ENCODE data around the gene GMPPA. TPM values are rescaled to one million over a fixed set of nuclear protein-coding genes. Genes with fewer than 3 reads are reported as not detected.

GMPPA gene
- total RNA-seq, 1 donor from 2014 or later, result 34.1 TPM

DNA sequence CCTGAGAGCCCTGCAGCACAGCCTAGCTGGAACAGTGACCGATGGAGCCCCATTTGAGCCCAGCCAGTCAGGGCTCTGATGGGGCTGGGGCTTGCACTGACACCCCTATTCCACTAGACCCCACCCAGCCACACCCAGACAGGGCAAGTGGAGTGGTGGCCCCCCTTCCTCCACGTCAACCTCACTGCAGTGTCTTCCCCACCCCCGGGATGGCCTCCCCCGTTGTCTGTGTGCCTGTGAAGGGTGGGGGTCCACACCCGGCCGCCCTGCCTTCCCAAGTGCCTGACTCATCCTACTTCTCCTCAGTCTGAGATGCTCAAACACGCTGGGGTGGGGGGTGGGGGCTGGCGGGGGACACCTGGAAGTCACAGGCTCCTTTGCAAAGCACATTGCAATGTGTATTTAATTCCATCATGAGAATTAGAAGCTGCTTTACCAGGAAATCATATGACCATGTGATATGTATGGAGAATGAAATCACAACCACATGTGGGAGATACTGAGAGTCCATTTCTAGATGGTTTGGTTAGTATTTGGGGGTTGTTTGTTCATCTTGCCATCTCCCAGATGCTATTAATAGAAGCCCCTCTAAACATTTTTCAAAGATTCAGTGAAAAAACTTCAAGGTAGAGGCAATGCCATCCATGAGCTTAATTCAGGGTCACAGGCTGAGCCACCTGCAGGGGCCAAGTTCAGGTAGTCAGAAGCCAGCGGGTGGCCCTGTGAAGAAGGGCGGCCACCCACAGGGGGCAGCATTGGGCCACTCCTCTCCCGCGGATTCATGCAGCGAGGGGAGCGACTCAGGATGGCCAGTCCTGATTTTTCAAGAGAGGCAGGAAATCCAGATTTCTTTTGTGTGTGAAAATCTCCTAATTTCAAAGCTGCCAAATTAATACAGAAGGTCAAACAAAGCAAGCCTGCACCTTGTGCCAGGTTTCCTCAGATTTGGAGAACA is 22.7 kb upstream of the GMPPA start:
- peaks cover 2% of the 10 kb centered on the region for H3K27me3 ChIP-seq (ENCODE audit: control insufficient read depth, insufficient read depth, low read length)
- TF ChIP-seq, protein P1, sequence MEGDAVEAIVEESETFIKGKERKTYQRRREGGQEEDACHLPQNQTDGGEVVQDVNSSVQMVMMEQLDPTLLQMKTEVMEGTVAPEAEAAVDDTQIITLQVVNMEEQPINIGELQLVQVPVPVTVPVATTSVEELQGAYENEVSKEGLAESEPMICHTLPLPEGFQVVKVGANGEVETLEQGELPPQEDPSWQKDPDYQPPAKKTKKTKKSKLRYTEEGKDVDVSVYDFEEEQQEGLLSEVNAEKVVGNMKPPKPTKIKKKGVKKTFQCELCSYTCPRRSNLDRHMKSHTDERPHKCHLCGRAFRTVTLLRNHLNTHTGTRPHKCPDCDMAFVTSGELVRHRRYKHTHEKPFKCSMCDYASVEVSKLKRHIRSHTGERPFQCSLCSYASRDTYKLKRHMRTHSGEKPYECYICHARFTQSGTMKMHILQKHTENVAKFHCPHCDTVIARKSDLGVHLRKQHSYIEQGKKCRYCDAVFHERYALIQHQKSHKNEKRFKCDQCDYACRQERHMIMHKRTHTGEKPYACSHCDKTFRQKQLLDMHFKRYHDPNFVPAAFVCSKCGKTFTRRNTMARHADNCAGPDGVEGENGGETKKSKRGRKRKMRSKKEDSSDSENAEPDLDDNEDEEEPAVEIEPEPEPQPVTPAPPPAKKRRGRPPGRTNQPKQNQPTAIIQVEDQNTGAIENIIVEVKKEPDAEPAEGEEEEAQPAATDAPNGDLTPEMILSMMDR (IDR thresholded peaks at IDR 0.05; ENCODE audit: insufficient read depth, low read length, poor library complexity, severe bottlenecking), result peak; percentile 96
- no peak overlapping the region for H3K4me3 ChIP-seq (ENCODE audit: low read depth, low read length)
- DNase-seq (ENCODE audit: low read depth), result no peak
- H3K36me3 ChIP-seq (ENCODE audit: control insufficient read depth, insufficient read depth, low read length), result peaks cover 1% of the 10 kb centered on the region

DNA sequence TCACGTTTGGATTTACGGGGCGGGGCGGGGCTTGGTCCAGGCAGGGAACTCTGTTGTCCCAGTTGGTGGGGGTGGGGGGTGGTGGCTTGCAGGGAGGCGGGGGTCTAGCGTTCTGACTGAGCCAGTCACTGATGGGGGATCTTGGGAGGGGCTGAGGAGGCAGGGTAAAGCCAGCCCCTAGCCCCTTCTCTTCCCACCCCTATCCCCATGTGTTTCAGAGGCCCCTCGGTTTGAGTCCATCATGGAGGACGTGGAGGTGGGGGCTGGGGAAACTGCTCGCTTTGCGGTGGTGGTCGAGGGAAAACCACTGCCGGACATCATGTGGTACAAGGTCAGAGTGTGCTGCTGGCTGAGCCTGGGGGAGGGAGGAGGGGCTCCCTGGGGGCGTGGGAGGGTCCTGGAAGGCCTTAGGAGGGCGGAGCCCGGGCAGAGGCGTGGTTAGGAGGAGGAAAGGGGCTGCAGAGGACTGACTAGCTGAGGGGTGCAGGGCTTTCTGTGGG is 22.0 kb upstream of the GMPPA start:
- H3K36me3 ChIP-seq (ENCODE audit: control insufficient read depth, insufficient read depth, low read length), result peaks cover 1% of the 10 kb centered on the region
- no peak for DNase-seq (ENCODE audit: low read depth)
- TF ChIP-seq, protein P1 (IDR thresholded peaks at IDR 0.05; ENCODE audit: insufficient read depth, low read length, poor library complexity, severe bottlenecking), result no peak
- no peak overlapping the region for H3K4me3 ChIP-seq (ENCODE audit: low read depth, low read length)
- peaks cover 2% of the 10 kb centered on the region for H3K27me3 ChIP-seq (ENCODE audit: control insufficient read depth, insufficient read depth, low read length)

DNA sequence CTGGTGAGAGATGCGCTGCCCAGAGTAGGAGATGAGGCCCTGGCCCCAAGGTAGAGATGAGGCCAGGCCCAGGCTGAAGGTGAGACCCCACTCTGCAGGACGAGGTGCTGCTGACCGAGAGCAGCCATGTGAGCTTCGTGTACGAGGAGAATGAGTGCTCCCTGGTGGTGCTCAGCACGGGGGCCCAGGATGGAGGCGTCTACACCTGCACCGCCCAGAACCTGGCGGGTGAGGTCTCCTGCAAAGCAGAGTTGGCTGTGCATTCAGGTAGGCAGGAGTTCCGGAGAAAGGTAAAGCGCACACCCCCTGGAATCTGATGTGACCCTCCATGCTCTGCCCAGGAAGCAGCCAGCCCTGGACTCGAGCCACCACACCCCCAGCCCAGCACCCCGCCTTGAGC is 21.5 kb upstream of the GMPPA start:
- DNase-seq (ENCODE audit: low read depth), result no peak
- no peak overlapping the region for H3K4me3 ChIP-seq (ENCODE audit: low read depth, low read length)
- peaks cover 2% of the 10 kb centered on the region for H3K27me3 ChIP-seq (ENCODE audit: control insufficient read depth, insufficient read depth, low read length)
- peaks cover 1% of the 10 kb centered on the region for H3K36me3 ChIP-seq (ENCODE audit: control insufficient read depth, insufficient read depth, low read length)
- TF ChIP-seq, protein P1 (IDR thresholded peaks at IDR 0.05; ENCODE audit: insufficient read depth, low read length, poor library complexity, severe bottlenecking), result no peak

DNA sequence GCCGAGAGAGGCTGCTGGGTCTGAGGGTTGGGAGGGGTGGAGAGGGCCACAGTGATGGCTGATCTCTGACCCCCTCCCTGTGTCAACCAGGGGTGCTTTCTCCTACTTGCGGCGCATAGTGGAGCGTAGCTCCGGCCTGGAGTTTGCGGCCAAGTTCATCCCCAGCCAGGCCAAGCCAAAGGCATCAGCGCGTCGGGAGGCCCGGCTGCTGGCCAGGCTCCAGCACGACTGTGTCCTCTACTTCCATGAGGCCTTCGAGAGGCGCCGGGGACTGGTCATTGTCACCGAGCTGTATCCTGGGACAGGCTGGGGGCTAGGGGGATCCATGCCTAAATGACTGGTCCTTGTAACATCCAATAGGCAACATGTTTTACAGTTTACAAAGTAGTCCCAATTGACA is 20.9 kb upstream of the GMPPA start:
- Histone ChIP-seq H3K36me3 (ENCODE audit: control insufficient read depth, insufficient read depth, low read length) (peaks cover 1% of the 10 kb centered on the region), H3K4me3 (ENCODE audit: low read depth, low read length) (no peak overlapping the region), H3K27me3 (ENCODE audit: control insufficient read depth, insufficient read depth, low read length) (peaks cover 5% of the 10 kb centered on the region)
- TF ChIP-seq, protein P1 (IDR thresholded peaks at IDR 0.05; ENCODE audit: insufficient read depth, low read length, poor library complexity, severe bottlenecking), result no peak
- no peak for DNase-seq (ENCODE audit: low read depth)

DNA sequence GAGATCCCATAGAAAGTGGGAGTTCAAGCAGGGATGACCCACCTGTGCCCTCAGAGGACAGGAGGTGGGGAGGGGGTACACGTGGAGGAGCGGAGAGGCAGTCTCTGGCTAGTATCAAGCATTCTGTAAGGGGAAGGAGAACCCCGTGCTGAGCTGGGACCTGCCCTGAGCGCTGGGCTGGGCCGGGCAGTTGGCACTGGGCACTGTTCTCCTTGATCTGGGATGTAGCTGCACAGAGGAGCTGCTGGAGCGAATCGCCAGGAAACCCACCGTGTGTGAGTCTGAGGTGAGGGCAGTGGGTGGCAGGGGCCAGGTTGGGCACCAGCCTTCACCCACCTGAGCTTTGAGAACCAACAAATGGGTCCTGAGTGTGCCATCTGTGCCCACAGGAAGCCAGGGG is 19.8 kb upstream of the GMPPA start:
- TF ChIP-seq, protein P1 (IDR thresholded peaks at IDR 0.05; ENCODE audit: insufficient read depth, low read length, poor library complexity, severe bottlenecking), result no peak
- H3K4me3 ChIP-seq (ENCODE audit: low read depth, low read length), result no peak overlapping the region

More for the DNA sequence above, 19.8 kb upstream of the GMPPA start:
- Histone ChIP-seq H3K36me3 (ENCODE audit: control insufficient read depth, insufficient read depth, low read length) (peaks cover 1% of the 10 kb centered on the region), H3K27me3 (ENCODE audit: control insufficient read depth, insufficient read depth, low read length) (peaks cover 16% of the 10 kb centered on the region)
- DNase-seq (ENCODE audit: low read depth), result no peak
